PC-9 (cell line): ENCODE measurements around the gene PEAK1. TPM values are rescaled to one million over a fixed set of nuclear protein-coding genes. Genes with fewer than 3 reads are reported as not detected.

ENCODE experiments used
- BruUV-seq: library from RNA; stranded (reverse); fragments of 400-500 nt; replicated peaks from 2 replicates; lab custom pipeline; 2021; lab: Mats Ljungman, UMichigan
- CTCF ChIA-PET: fragments of 300-600 bp; sonication (Branson Sonifier 250); formaldehyde crosslinking; loops from one replicate; lab custom pipeline; 2022; ENCODE audit warnings: antibody characterized with exemption; lab: Charles Lee
- POLR2A ChIA-PET: fragments of 300-600 bp; sonication (Branson Sonifier 250); formaldehyde crosslinking; loops from one replicate; lab custom pipeline; 2022; ENCODE audit warnings: antibody characterized with exemption; ENCODE audit not compliant: unreplicated experiment; lab: Charles Lee
- DNase-seq, 2 experiments: peaks; one replicate each; pipeline versions ENCODE4 v3.0.0 to v3.0.0-alpha.2; 2015 to 2022; ENCODE audit warnings: mixed read lengths in 1 of 2
- H2AFZ ChIP-seq: fragments of 200-600 bp; sonication (generic); 2 replicates; pipeline ENCODE4 v1.8.1; 2017; ENCODE audit warnings: antibody characterized with exemption
- H3F3A ChIP-seq: fragments of 200-600 bp; sonication (generic); 2 replicates; pipeline ENCODE4 v1.8.1; 2017; ENCODE audit warnings: antibody characterized with exemption, mild to moderate bottlenecking, low read depth; ENCODE audit not compliant: insufficient read depth
- H3K27ac ChIP-seq: fragments of 200-600 bp; sonication (generic); 2 replicates; pipeline ENCODE4 v1.6.1; 2016; ENCODE audit warnings: mixed run types
- H3K27me3 ChIP-seq: fragments of 200-600 bp; sonication (generic); 2 replicates; pipeline ENCODE4 v1.6.1; 2016; ENCODE audit warnings: low read depth, mixed run types; ENCODE audit not compliant: insufficient read depth
- H3K36me3 ChIP-seq: fragments of 200-600 bp; sonication (generic); 2 replicates; pipeline ENCODE4 v1.6.1; 2016; ENCODE audit warnings: low read depth, mixed run types
- H3K4me1 ChIP-seq: fragments of 200-600 bp; sonication (generic); replicated peaks from 2 replicates; pipeline ENCODE4 v1.6.1; 2016; ENCODE audit warnings: mixed run types; ENCODE audit not compliant: insufficient read depth
- H3K4me2 ChIP-seq: fragments of 200-600 bp; sonication (generic); 2 replicates; pipeline ENCODE4 v1.6.1; 2017; ENCODE audit warnings: mixed run types
- H3K4me3 ChIP-seq: fragments of 200-600 bp; sonication (generic); 2 replicates; pipeline ENCODE4 v1.6.1; 2016; ENCODE audit warnings: mixed run types
- H3K79me2 ChIP-seq: fragments of 200-600 bp; sonication (generic); 2 replicates; pipeline ENCODE4 v1.6.1; 2017; ENCODE audit warnings: low read depth, mixed run types
- H3K9me2 ChIP-seq: fragments of 200-600 bp; sonication (generic); 2 replicates; pipeline ENCODE4 v1.8.1; 2017; ENCODE audit warnings: mild to moderate bottlenecking; ENCODE audit not compliant: insufficient read depth
- H3K9me3 ChIP-seq: fragments of 200-600 bp; sonication (generic); 2 replicates; pipeline ENCODE4 v1.8.1; 2016; ENCODE audit warnings: low read depth; ENCODE audit not compliant: insufficient read depth
- H4K20me1 ChIP-seq: fragments of 200-600 bp; sonication (generic); 2 replicates; pipeline ENCODE4 v1.8.1; 2017; ENCODE audit not compliant: insufficient read depth
- CTCF ChIP-seq: fragments of 200-600 bp; sonication (generic); conservative IDR thresholded peaks from 2 replicates; pipeline ENCODE4 v1.6.1; 2017; ENCODE audit warnings: mixed run types, antibody characterized with exemption, mild to moderate bottlenecking, moderate library complexity
- EZH2 ChIP-seq: fragments of 200-600 bp; sonication (generic); IDR thresholded peaks from 2 replicates; pipeline ENCODE4 v1.8.0; 2017; ENCODE audit warnings: antibody characterized with exemption, low read depth
- intact Hi-C: fragments of 100-400 bp; cut with micrococcal nuclease; formaldehyde crosslinking; loops from one replicate; pipeline ENCODE4 v1.10.0; 2022; ENCODE audit not compliant: unreplicated experiment
- total RNA-seq: library from RNA; stranded (reverse); gene quantifications from 2 replicates; pipeline ENCODE4 v1.2.3, GENCODE V29; 2021

Gene PEAK1
- total RNA-seq, 1 experiment from 2014 or later, result 20.7 TPM

GRCh38 chr15:77418391-77418965, 1.4 kb downstream of the PEAK1 start:
- intact Hi-C loops, result no loop called here
- peaks cover 50% of the 10 kb centered on the region for H3K79me2 ChIP-seq
- H3K9me2 ChIP-seq, result no peaks in the 10 kb centered on the region
- no peaks in the 10 kb centered on the region for H3K27me3 ChIP-seq
- TSS peak; percentile 68 for BruUV-seq
- H3K27ac ChIP-seq, result no peak overlapping the region
- CTCF ChIA-PET, result no interaction called here
- peak overlapping the region; percentile 86; the same call in 1 of the 2 replicates for H2AFZ ChIP-seq
- peaks cover 13% of the 10 kb centered on the region; the same call in 1 of the 2 replicates for H4K20me1 ChIP-seq
- no peaks in the 10 kb centered on the region for H3F3A ChIP-seq
- POLR2A ChIA-PET, result interaction anchor here (0.6 to 0.7 kb wide), 2 partner anchors 16 to 90 kb away, joined by 3 to 9 read pairs; no protein-coding TSS in a partner anchor
- TF ChIP-seq CTCF, result no peak
- peaks cover 39% of the 10 kb centered on the region for H3K4me1 ChIP-seq
- peak overlapping the region; percentile 92 for H3K4me3 ChIP-seq
- no peaks in the 10 kb centered on the region; the same call in 1 of the 2 replicates for H3K36me3 ChIP-seq
- DNase-seq, result no peak
- peak overlapping the region; percentile 97 for H3K4me2 ChIP-seq
- no peaks in the 10 kb centered on the region for H3K9me3 ChIP-seq

- Histone ChIP-seq H3K9me3 (no peaks in the 10 kb centered on the region), H3K9me2 (no peaks in the 10 kb centered on the region), H3K36me3 (no peaks in the 10 kb centered on the region), H3K27ac (no peak overlapping the region), H3K27me3 (no peaks in the 10 kb centered on the region), H3K79me2 (peaks cover 42% of the 10 kb centered on the region), H3K4me2 (no peak overlapping the region), H3K4me1 (peaks cover 33% of the 10 kb centered on the region), H4K20me1 (peaks cover 8% of the 10 kb centered on the region; the same call in 1 of the 2 replicates), H3K4me3 (no peak overlapping the region), H3F3A (no peaks in the 10 kb centered on the region), H2AFZ (no peak overlapping the region)
- no peak for DNase-seq
- TF ChIP-seq EZH2 (no peak), CTCF (no peak)
- ChIA-PET POLR2A (no interaction called here), CTCF (interaction anchor here (0.6 kb wide), 1 partner anchor 394 kb away, joined by 6 read pairs; no protein-coding TSS in a partner anchor)
- intact Hi-C loops, result no loop called here
- no TSS peak for BruUV-seq
These were observed 2.3 kb downstream of the PEAK1 start for GRCh38 chr15:77417602-77418001.

GRCh38 chr15:77416954-77417353, 3.0 kb downstream of the PEAK1 start:
- Histone ChIP-seq H3K27me3 (no peaks in the 10 kb centered on the region), H3K4me2 (peak overlapping the region; percentile 37; the same call in 1 of the 2 replicates), H3F3A (no peaks in the 10 kb centered on the region), H3K9me3 (no peaks in the 10 kb centered on the region), H2AFZ (no peak overlapping the region), H3K79me2 (peaks cover 35% of the 10 kb centered on the region), H3K27ac (no peak overlapping the region), H3K9me2 (no peaks in the 10 kb centered on the region), H3K4me1 (peaks cover 26% of the 10 kb centered on the region), H3K36me3 (no peaks in the 10 kb centered on the region), H4K20me1 (0 out of 2 replicates have a peak, but pooled peaks cover 1% of the 10 kb centered on the region), H3K4me3 (no peak overlapping the region)
- intact Hi-C loops, result no loop called here
- DNase-seq, result no peak
- POLR2A ChIA-PET, result no interaction called here
- CTCF ChIA-PET, result no interaction called here
- no peak for TF ChIP-seq EZH2
- TF ChIP-seq CTCF, result no peak
- BruUV-seq, result no TSS peak
